ENCODE data around the gene PLEKHG3.
A peak's percentile ranks its signal among the peaks of the same experiment; 100 is the strongest.

The PLEKHG3 gene

GRCh38 chr14:64747327-64747726 lies 43.1 kb downstream of the PLEKHG3 start:
- DNase-seq (ENCODE audit: low spot score) = no peak

GRCh38 chr14:64748521-64748920 lies 44.3 kb downstream of the PLEKHG3 start:
- DNase-seq (ENCODE audit: low spot score) = no peak

GRCh38 chr14:64748995-64749714 lies 44.9 kb downstream of the PLEKHG3 start:
- no peak for DNase-seq (ENCODE audit: low spot score)

- no peak for DNase-seq (ENCODE audit: low spot score)
These were observed 48.7 kb downstream of the PLEKHG3 start for GRCh38 chr14:64752909-64753308.

- DNase-seq (ENCODE audit: low spot score) = no peak
These were observed 49.1 kb downstream of the PLEKHG3 start for GRCh38 chr14:64753374-64753773.

- no peak for DNase-seq (ENCODE audit: low spot score)
These were observed 49.8 kb downstream of the PLEKHG3 start for GRCh38 chr14:64753999-64754398.

- DNase-seq (ENCODE audit: low spot score) = no peak
These were observed 50.5 kb downstream of the PLEKHG3 start for GRCh38 chr14:64754685-64755084.

GRCh38 chr14:64755781-64756221 lies 51.6 kb downstream of the PLEKHG3 start:
- peak; percentile 87 for DNase-seq (ENCODE audit: low spot score)

- DNase-seq (ENCODE audit: low spot score) = no peak
These were observed 52.5 kb downstream of the PLEKHG3 start for GRCh38 chr14:64756712-64757111.

- DNase-seq (ENCODE audit: low spot score) = no peak
These were observed 53.4 kb downstream of the PLEKHG3 start for GRCh38 chr14:64757601-64758000.

- peak; percentile 30 for DNase-seq (ENCODE audit: low spot score)
These were observed 53.8 kb downstream of the PLEKHG3 start for GRCh38 chr14:64758025-64758521.

GRCh38 chr14:64758691-64759554 lies 54.7 kb downstream of the PLEKHG3 start:
- DNase-seq (ENCODE audit: low spot score) = no peak

GRCh38 chr14:64759555-64759938 lies 55.3 kb downstream of the PLEKHG3 start:
- no peak for DNase-seq (ENCODE audit: low spot score)

- DNase-seq (ENCODE audit: low spot score) = peak; percentile 65
These were observed 56.0 kb downstream of the PLEKHG3 start for GRCh38 chr14:64760146-64760755.

GRCh38 chr14:64760916-64761315 lies 56.7 kb downstream of the PLEKHG3 start:
- DNase-seq (ENCODE audit: low spot score) = no peak

GRCh38 chr14:64761441-64762043 lies 57.3 kb downstream of the PLEKHG3 start:
- no peak for DNase-seq (ENCODE audit: low spot score)

GRCh38 chr14:64762044-64763034 lies 58.1 kb downstream of the PLEKHG3 start:
- peak; percentile 43 for DNase-seq (ENCODE audit: low spot score)

- no peak for DNase-seq (ENCODE audit: low spot score)
These were observed 59.0 kb downstream of the PLEKHG3 start for GRCh38 chr14:64763085-64763782.

GRCh38 chr14:64763801-64764621 lies 59.8 kb downstream of the PLEKHG3 start:
- DNase-seq (ENCODE audit: low spot score) = no peak
